ENCODE data around the gene LIPC. TPM values are rescaled to one million over a fixed set of nuclear protein-coding genes. Genes with fewer than 3 reads are reported as not detected.

Gene LIPC
- polyA plus RNA-seq, 1 donor (not counting 4 experiments of a cell fraction or from before 2014, with no cell fraction given), result not detected

DNA sequence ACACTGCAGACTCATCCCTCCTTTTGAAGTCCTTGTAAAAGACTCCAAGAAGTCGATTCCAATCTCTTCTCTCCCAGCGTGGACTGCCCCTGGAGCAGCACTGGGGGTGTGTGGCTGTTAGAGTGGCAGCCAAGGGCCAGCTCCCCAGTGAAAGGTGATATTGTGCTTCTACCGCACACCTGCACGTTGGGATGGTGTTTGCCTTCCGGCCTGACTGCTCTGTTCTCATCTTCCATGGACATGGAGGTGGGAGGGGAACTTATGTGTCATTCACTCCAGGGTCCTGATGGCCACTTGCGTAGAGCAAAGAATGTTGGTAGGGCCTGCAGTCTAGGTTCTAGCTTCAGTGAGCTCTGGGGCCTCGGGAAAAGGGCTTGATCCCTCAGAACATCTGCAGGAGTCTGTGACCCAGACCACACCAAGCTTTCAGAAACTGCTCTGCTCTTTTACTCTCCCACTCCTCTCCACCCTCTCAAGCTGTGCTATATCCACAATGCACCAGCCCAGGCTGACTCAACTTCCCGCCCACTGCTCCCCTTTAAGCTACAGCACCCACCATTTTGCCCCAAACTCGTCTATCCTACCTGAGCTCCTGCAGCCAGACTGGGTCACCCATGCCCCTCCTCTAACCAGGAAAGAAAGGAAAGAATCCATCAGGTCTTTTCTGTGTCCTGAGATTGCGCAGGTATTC, 31.3 kb downstream of the LIPC start:
- dilution Hi-C loops (cut with MboI; ENCODE audit: extremely low pct_ligation_motif_present, low sequenced_read_pairs), result no loop called here
- Histone ChIP-seq H3K36me3 (ENCODE audit: control insufficient read depth in 2 of 2, extremely low read depth in 1 of 2, insufficient read depth in 2 of 2, low read length in 2 of 2) (peaks cover 0 to 4% of the 10 kb centered on the region in 2 experiments), H2AFZ (ENCODE audit: control insufficient read depth, low read length) (no peak overlapping the region), H3K4me2 (ENCODE audit: control insufficient read depth, extremely low read depth, insufficient read depth, low read depth, low read length) (no peak overlapping the region), H3K27ac (ENCODE audit: control insufficient read depth, insufficient read depth, low read length) (no peak overlapping the region), H3K9me1 (ENCODE audit: control insufficient read depth, extremely low read depth, insufficient read depth, low read length) (no peaks in the 10 kb centered on the region), H3K79me2 (ENCODE audit: control insufficient read depth, insufficient read depth, low read length) (peaks cover 1% of the 10 kb centered on the region), H3K4me1 (ENCODE audit: control insufficient read depth, extremely low read depth, insufficient read depth, low read length) (peaks cover 15% of the 10 kb centered on the region), H3K9ac (ENCODE audit: control insufficient read depth, extremely low read depth, insufficient read depth, low read length) (no peak overlapping the region), H3K4me3 (ENCODE audit: control insufficient read depth in 2 of 3, extremely low read depth in 1 of 3, insufficient read depth in 2 of 3, low read depth in 1 of 3, low read length in 3 of 3) (no peak overlapping the region), H3K9me3 (ENCODE audit: control insufficient read depth, low read depth, low read length) (no peaks in the 10 kb centered on the region), H3K27me3 (ENCODE audit: control insufficient read depth, extremely low read depth, insufficient read depth, low read length) (no peaks in the 10 kb centered on the region), H4K20me1 (ENCODE audit: control insufficient read depth, extremely low read depth, insufficient read depth, low read length) (no peaks in the 10 kb centered on the region)
- TF ChIP-seq EZH2 (IDR thresholded peaks at IDR 0.05; ENCODE audit: low read length), result no peak
- TF ChIP-seq, protein P1, sequence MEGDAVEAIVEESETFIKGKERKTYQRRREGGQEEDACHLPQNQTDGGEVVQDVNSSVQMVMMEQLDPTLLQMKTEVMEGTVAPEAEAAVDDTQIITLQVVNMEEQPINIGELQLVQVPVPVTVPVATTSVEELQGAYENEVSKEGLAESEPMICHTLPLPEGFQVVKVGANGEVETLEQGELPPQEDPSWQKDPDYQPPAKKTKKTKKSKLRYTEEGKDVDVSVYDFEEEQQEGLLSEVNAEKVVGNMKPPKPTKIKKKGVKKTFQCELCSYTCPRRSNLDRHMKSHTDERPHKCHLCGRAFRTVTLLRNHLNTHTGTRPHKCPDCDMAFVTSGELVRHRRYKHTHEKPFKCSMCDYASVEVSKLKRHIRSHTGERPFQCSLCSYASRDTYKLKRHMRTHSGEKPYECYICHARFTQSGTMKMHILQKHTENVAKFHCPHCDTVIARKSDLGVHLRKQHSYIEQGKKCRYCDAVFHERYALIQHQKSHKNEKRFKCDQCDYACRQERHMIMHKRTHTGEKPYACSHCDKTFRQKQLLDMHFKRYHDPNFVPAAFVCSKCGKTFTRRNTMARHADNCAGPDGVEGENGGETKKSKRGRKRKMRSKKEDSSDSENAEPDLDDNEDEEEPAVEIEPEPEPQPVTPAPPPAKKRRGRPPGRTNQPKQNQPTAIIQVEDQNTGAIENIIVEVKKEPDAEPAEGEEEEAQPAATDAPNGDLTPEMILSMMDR (optimal IDR thresholded peaks at IDR 0.05 in 1 of 3, IDR thresholded peaks at IDR 0.05 in 1 of 3, conservative IDR thresholded peaks at IDR 0.05 in 1 of 3; ENCODE audit: extremely low read depth in 1 of 3, insufficient read depth in 2 of 3, low read length in 3 of 3), result no peak
- DNase-seq (ENCODE audit: low read depth, low spot score), result no peak
- FAIRE-seq, result no peak

DNA sequence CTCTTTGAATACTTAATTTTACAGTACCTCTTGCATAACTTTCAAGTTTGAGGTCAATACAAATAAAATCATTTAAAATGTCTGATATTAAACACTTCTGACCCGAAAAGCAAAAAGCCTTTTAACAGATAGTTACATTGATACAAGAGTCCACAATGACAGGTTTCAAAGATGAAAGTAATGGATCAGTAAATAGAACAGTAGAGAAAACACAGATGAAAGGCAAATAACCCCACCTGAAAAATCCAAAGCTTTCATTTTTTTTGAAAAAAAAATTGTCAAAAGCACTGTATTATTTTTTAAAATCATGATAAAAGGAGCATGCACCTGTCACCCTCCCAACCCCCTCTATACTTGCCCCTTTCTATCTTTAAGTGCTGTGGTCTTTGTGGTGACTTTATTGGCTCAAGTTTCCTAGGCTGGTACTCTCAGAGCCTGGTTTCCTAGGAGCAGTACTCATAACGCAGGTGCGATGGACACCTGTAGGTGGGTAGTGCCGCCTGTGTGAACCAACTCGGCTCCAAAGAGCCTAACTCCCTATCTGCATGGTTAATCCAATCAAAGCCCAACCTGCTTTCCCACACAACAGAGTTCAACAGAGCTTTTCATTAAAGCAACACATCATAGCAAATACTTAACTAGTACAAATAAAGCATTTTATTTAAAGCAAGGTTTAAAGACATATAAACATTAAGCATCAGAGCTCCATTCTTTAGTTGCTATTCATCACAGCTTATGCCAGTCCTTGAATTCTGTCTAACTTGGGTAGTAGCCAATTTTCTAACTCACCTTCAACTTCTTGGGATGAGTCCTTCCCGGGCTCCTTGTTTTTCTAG, 32.2 kb downstream of the LIPC start:
- no peak for TF ChIP-seq EZH2 (IDR thresholded peaks at IDR 0.05; ENCODE audit: low read length)
- TF ChIP-seq, protein P1 (optimal IDR thresholded peaks at IDR 0.05 in 1 of 3, IDR thresholded peaks at IDR 0.05 in 1 of 3, conservative IDR thresholded peaks at IDR 0.05 in 1 of 3; ENCODE audit: extremely low read depth in 1 of 3, insufficient read depth in 2 of 3, low read length in 3 of 3), result no peak
- DNase-seq (ENCODE audit: low read depth, low spot score), result no peak
- no peaks in the 10 kb centered on the region for H3K9me3 ChIP-seq (ENCODE audit: control insufficient read depth, low read depth, low read length)
- peaks cover 16% of the 10 kb centered on the region for H3K4me1 ChIP-seq (ENCODE audit: control insufficient read depth, extremely low read depth, insufficient read depth, low read length)
- no peak overlapping the region for H3K9ac ChIP-seq (ENCODE audit: control insufficient read depth, extremely low read depth, insufficient read depth, low read length)
- H4K20me1 ChIP-seq (ENCODE audit: control insufficient read depth, extremely low read depth, insufficient read depth, low read length), result no peaks in the 10 kb centered on the region
- no peaks in the 10 kb centered on the region for H3K27me3 ChIP-seq (ENCODE audit: control insufficient read depth, extremely low read depth, insufficient read depth, low read length)
- no peak overlapping the region for H3K4me2 ChIP-seq (ENCODE audit: control insufficient read depth, extremely low read depth, insufficient read depth, low read depth, low read length)
- dilution Hi-C loops (cut with MboI; ENCODE audit: extremely low pct_ligation_motif_present, low sequenced_read_pairs), result no loop called here
- H3K4me3 ChIP-seq (ENCODE audit: control insufficient read depth in 2 of 3, extremely low read depth in 1 of 3, insufficient read depth in 2 of 3, low read depth in 1 of 3, low read length in 3 of 3), result no peak overlapping the region
- no peak for FAIRE-seq
- H3K9me1 ChIP-seq (ENCODE audit: control insufficient read depth, extremely low read depth, insufficient read depth, low read length), result no peaks in the 10 kb centered on the region
- H2AFZ ChIP-seq (ENCODE audit: control insufficient read depth, low read length), result no peak overlapping the region
- H3K79me2 ChIP-seq (ENCODE audit: control insufficient read depth, insufficient read depth, low read length), result peaks cover 6% of the 10 kb centered on the region
- peaks cover 0 to 4% of the 10 kb centered on the region in 2 experiments for H3K36me3 ChIP-seq (ENCODE audit: control insufficient read depth in 2 of 2, extremely low read depth in 1 of 2, insufficient read depth in 2 of 2, low read length in 2 of 2)
- no peak overlapping the region for H3K27ac ChIP-seq (ENCODE audit: control insufficient read depth, insufficient read depth, low read length)
